Stimulated activated CD4-positive, alpha-beta T cell treated with anti-CD3 and anti-CD28 coated beads, Interleukin-12 subunit alpha, Interleukin-12 subunit beta, amount 100 ng/mL, for 24 hours (primary cell): ENCODE data around the gene SH3PXD2B.
A peak's percentile ranks its signal among the peaks of the same experiment; 100 is the strongest.
"Not testable (repeated sequence)": the region's sequence is repeated elsewhere in the genome, so short reads cannot be mapped to it uniquely, and the experiment has no call there.

Source experiments
- DNase-seq, 2 experiments: peaks; one replicate each; pipeline ENCODE4 v3.0.0-alpha.2; 2020; ENCODE audit warnings: low read depth in 2 of 2

Gene SH3PXD2B

GRCh38 chr5:172302047-172302710, 152.1 kb downstream of the SH3PXD2B start:
- DNase-seq: no peak

GRCh38 chr5:172299916-172300439, 154.3 kb downstream of the SH3PXD2B start:
- DNase-seq: no peak

GRCh38 chr5:172294831-172295230, 159.5 kb downstream of the SH3PXD2B start:
- no peak for DNase-seq

- no peak for DNase-seq
Observed at GRCh38 chr5:172293745-172294342, 160.5 kb downstream of the SH3PXD2B start.

GRCh38 chr5:172293054-172293744, 161.1 kb downstream of the SH3PXD2B start:
- peak; percentile 40 to 45 for DNase-seq

- DNase-seq: not testable (repeated sequence)
Observed at GRCh38 chr5:172291837-172292236, 162.5 kb downstream of the SH3PXD2B start.

GRCh38 chr5:172288465-172288864, 165.9 kb downstream of the SH3PXD2B start:
- no peak for DNase-seq

GRCh38 chr5:172287140-172287539, 167.2 kb downstream of the SH3PXD2B start:
- DNase-seq: not testable (repeated sequence)

GRCh38 chr5:172285226-172286143, 168.8 kb downstream of the SH3PXD2B start:
- DNase-seq: no peak

- no peak for DNase-seq
Observed at GRCh38 chr5:172284611-172284980, 169.7 kb downstream of the SH3PXD2B start.

- peak; percentile 54 to 69 for DNase-seq
Observed at GRCh38 chr5:172283862-172284610, 170.3 kb downstream of the SH3PXD2B start.

- DNase-seq: peak; percentile 40 to 69
Observed at GRCh38 chr5:172283020-172283861, 171.1 kb downstream of the SH3PXD2B start, which contains the start of gene UBTD2. TSS of gene UBTD2 (minus strand) at chr5:172283764. CDS start at chr5:172283665, 99 bp downstream.

GRCh38 chr5:172282272-172283019, 171.9 kb downstream of the SH3PXD2B start:
- no peak for DNase-seq

GRCh38 chr5:172281346-172281745, 173.0 kb downstream of the SH3PXD2B start:
- DNase-seq: no peak

GRCh38 chr5:172280929-172281328, 173.4 kb downstream of the SH3PXD2B start:
- DNase-seq: no peak

GRCh38 chr5:172280317-172280716, 174.0 kb downstream of the SH3PXD2B start:
- DNase-seq: no peak

- no peak for DNase-seq
Observed at GRCh38 chr5:172278356-172278755, 176.0 kb downstream of the SH3PXD2B start.

GRCh38 chr5:172276214-172276613, 178.1 kb downstream of the SH3PXD2B start:
- DNase-seq: no peak
